Endothelial cell of umbilical vein (primary cell): ENCODE data around the gene KCNMA1. TPM values are rescaled to one million over a fixed set of nuclear protein-coding genes. Genes with fewer than 3 reads are reported as not detected.

Source experiments
- BruUV-seq: library from RNA; stranded (reverse); fragments of 400-500 nt; replicated peaks from 2 replicates; lab custom pipeline; 2021; lab: Mats Ljungman, UMichigan
- CTCF ChIA-PET: fragments of 300-600, 350-600 bp; sonication (Branson Sonifier 250); formaldehyde crosslinking; loops from one replicate; lab custom pipeline; 2021; ENCODE audit warnings: antibody characterized with exemption, inconsistent platforms; lab: Charles Lee
- POLR2A ChIA-PET: fragments of 300-600, 350-600 bp; sonication (Branson Sonifier 250); formaldehyde crosslinking; loops from one replicate; lab custom pipeline; 2021; ENCODE audit warnings: antibody characterized with exemption, inconsistent platforms; lab: Charles Lee
- DNase-seq: peaks from one replicate; pipeline ENCODE4 v3.0.0-alpha.2; 2011; ENCODE audit warnings: low read depth, low spot score
- FAIRE-seq: peaks from 2 replicates; lab custom pipeline; 2011; peaks lifted over from hg19 to GRCh38; lab: Jason Lieb, UNC
- H2AFZ ChIP-seq: 2 replicates; pipeline ENCODE4 v1.6.0; 2012; ENCODE audit warnings: low read depth, low read length, control low read depth, inconsistent platforms
- H3K27ac ChIP-seq: 2 replicates; pipeline ENCODE4 v1.5.1; 2011; ENCODE audit warnings: low read depth, mild to moderate bottlenecking, control low read depth, low read length, moderate library complexity; ENCODE audit not compliant: insufficient read depth
- H3K27me3 ChIP-seq, 2 experiments: 2 replicates each; pipeline versions ENCODE4 v1.6.0 to v1.6.1; 2011; ENCODE audit warnings: low read length in 2 of 2, mixed read lengths in 1 of 2; ENCODE audit not compliant: control insufficient read depth in 2 of 2, insufficient read depth in 2 of 2
- H3K36me3 ChIP-seq, 2 experiments: 2 replicates in 1 of 2; 3 replicates in 1 of 2; pipeline ENCODE4 v1.5.1; 2011; ENCODE audit warnings: low read length in 2 of 2, mild to moderate bottlenecking in 1 of 2, moderate library complexity in 1 of 2; ENCODE audit not compliant: control insufficient read depth in 2 of 2, insufficient read depth in 2 of 2; ENCODE audit errors: extremely low read depth in 1 of 2
- H3K4me1 ChIP-seq: 3 replicates; pipeline ENCODE4 v1.5.1; 2011; ENCODE audit warnings: mild to moderate bottlenecking, low read length; ENCODE audit not compliant: control insufficient read depth, insufficient read depth; ENCODE audit errors: extremely low read depth
- H3K4me2 ChIP-seq: 2 replicates; pipeline ENCODE4 v1.6.1; 2011; ENCODE audit warnings: low read length, control low read depth, mixed read lengths; ENCODE audit not compliant: insufficient read depth
- H3K4me3 ChIP-seq, 3 experiments: fragments of 200-600 bp in 1 of 3; sonication (generic), shearing (Covaris generic) in 1 of 3; replicated peaks in 1 of 3; 2 replicates each; pipeline ENCODE4 v1.5.1; 2011 to 2016; ENCODE audit warnings: control low read depth in 3 of 3, low read length in 3 of 3, mild to moderate bottlenecking in 2 of 3, inconsistent platforms in 1 of 3, low read depth in 1 of 3, moderate library complexity in 1 of 3; ENCODE audit not compliant: insufficient read depth in 1 of 3
- H3K79me2 ChIP-seq: 2 replicates; pipeline ENCODE4 v1.6.0; 2012; ENCODE audit warnings: low read length, inconsistent platforms; ENCODE audit not compliant: control insufficient read depth, insufficient read depth
- H3K9ac ChIP-seq: replicated peaks from 2 replicates; pipeline ENCODE3; 2011; ENCODE audit warnings: low read length, control low read depth; ENCODE audit not compliant: insufficient read depth; ENCODE audit errors: extremely low read depth
- H3K9me1 ChIP-seq: replicated peaks from 3 replicates; pipeline ENCODE4 v1.6.0; 2011; ENCODE audit warnings: mild to moderate bottlenecking, low read length; ENCODE audit not compliant: control insufficient read depth, insufficient read depth; ENCODE audit errors: extremely low read depth
- H3K9me3 ChIP-seq: replicated peaks from 2 replicates; pipeline ENCODE4 v1.5.1; 2012; ENCODE audit warnings: low read length, inconsistent platforms; ENCODE audit not compliant: control insufficient read depth, insufficient read depth
- H4K20me1 ChIP-seq: replicated peaks from 2 replicates; pipeline ENCODE3; 2011; ENCODE audit warnings: mild to moderate bottlenecking, low read length; ENCODE audit not compliant: control insufficient read depth, insufficient read depth; ENCODE audit errors: extremely low read depth
- CTCF ChIP-seq, 2 donors: IDR thresholded peaks; 1 replicate in 1 of 2; 2 replicates in 1 of 2; pipeline ENCODE4 v1.5.1; 2011; ENCODE audit warnings: low read length in 2 of 2, mild to moderate bottlenecking in 2 of 2, moderate library complexity in 2 of 2, control low read depth in 1 of 2, inconsistent platforms in 1 of 2, low read depth in 1 of 2; ENCODE audit not compliant: insufficient read depth in 1 of 2; ENCODE audit errors: extremely low read depth in 1 of 2
- EZH2 ChIP-seq: IDR thresholded peaks from 2 replicates; pipeline ENCODE4 v1.6.1; 2012; ENCODE audit warnings: borderline replicate concordance, low read depth, mild to moderate bottlenecking, moderate library complexity, low read length, inconsistent platforms; ENCODE audit not compliant: severe bottlenecking
- FOS ChIP-seq: IDR thresholded peaks from 2 replicates; pipeline ENCODE4 v1.6.1; 2011; ENCODE audit warnings: mild to moderate bottlenecking, low read length, moderate library complexity, borderline replicate concordance; ENCODE audit not compliant: insufficient read depth
- GATA2 ChIP-seq: IDR thresholded peaks from 2 replicates; pipeline ENCODE4 v1.7.0; 2011; ENCODE audit warnings: low read depth, mild to moderate bottlenecking, moderate library complexity, mixed read lengths, low read length; ENCODE audit not compliant: insufficient read length, insufficient read depth
- JUN ChIP-seq: IDR thresholded peaks from 2 replicates; pipeline ENCODE4 v1.6.1; 2011; ENCODE audit warnings: borderline replicate concordance, low read depth; ENCODE audit not compliant: insufficient read length, insufficient read depth
- MAX ChIP-seq: IDR thresholded peaks from 2 replicates; pipeline ENCODE4 v1.6.1; 2011; ENCODE audit not compliant: insufficient read depth, insufficient read length
- MYC ChIP-seq: IDR thresholded peaks from one replicate; pipeline ENCODE4 v1.6.1; 2011; ENCODE audit warnings: mild to moderate bottlenecking, low read depth, low read length
- POLR2A ChIP-seq: IDR thresholded peaks from 2 replicates; pipeline ENCODE4 v1.6.1; 2012; ENCODE audit warnings: low read depth, mild to moderate bottlenecking, control low read depth, low read length
- POLR2AphosphoS5 ChIP-seq: IDR thresholded peaks from 2 replicates; pipeline ENCODE4 v1.6.1; 2012; ENCODE audit warnings: low read depth, mild to moderate bottlenecking, control low read depth, low read length, moderate library complexity; ENCODE audit not compliant: insufficient read depth
- dilution Hi-C: fragments of 300-500 bp; cut with MboI; formaldehyde crosslinking; loops from one replicate; pipeline ENCODE4 v1.15.0; 2019; ENCODE audit warnings: low sequenced_read_pairs; ENCODE audit not compliant: extremely low pct_ligation_motif_present
- intact Hi-C: fragments of 100-400 bp; cut with micrococcal nuclease; formaldehyde crosslinking; loops from one replicate; pipeline ENCODE4 v1.10.0; 2022
- polyA plus RNA-seq, 4 experiments: library from polyadenylated mRNA; depleted of rRNA in 3 of 4; stranded (reverse) in 3 of 4; unstranded in 1 of 4; fragments of >200 nt; gene quantifications; 2 replicates each; pipeline versions ENCODE4 v1.2.1 to v1.2.3, GENCODE V29; 2011 to 2012; ENCODE audit warnings: missing spikeins in 1 of 4
- total RNA-seq: library from RNA; stranded (reverse); gene quantifications from 2 replicates; pipeline ENCODE4 v1.2.3, GENCODE V29; 2021

Gene KCNMA1
- total and polyA plus RNA-seq, 2 donors (not counting 3 experiments of a cell fraction or from before 2014, with no cell fraction given), result 0.10 to 0.82 TPM

GRCh38 chr10:77686650-77687417 lies 49.2 kb upstream of the KCNMA1 start:
- no peak overlapping the region for H3K27ac ChIP-seq
- H4K20me1 ChIP-seq, result no peaks in the 10 kb centered on the region
- H3K27me3 ChIP-seq, result peaks cover 7 to 11% of the 10 kb centered on the region in 2 experiments
- no peaks in the 10 kb centered on the region for H3K9me1 ChIP-seq
- ChIA-PET CTCF (interaction anchor here (0.8 to 1.4 kb wide), 3 partner anchors 8 to 513 kb away, joined by 3 to 5 read pairs (median 3); no protein-coding TSS in a partner anchor), POLR2A (no interaction called here)
- no peaks in the 10 kb centered on the region for H3K9me3 ChIP-seq
- no peaks in the 10 kb centered on the region for H3K79me2 ChIP-seq
- FAIRE-seq (no peak), DNase-seq (no peak)
- no peak overlapping the region for H2AFZ ChIP-seq
- H3K4me3 ChIP-seq, result no peak overlapping the region
- intact Hi-C loops, result no loop called here
- H3K4me1 ChIP-seq, result no peaks in the 10 kb centered on the region
- TF ChIP-seq FOS (no peak), POLR2AphosphoS5 (no peak), CTCF (IDR thresholded peaks at IDR 0.05; ENCODE audit: extremely low read depth in 1 of 2, insufficient read depth in 1 of 2, low read depth in 1 of 2, low read length in 2 of 2) (no peak), POLR2A (no peak), EZH2 (no peak), MYC (no peak), GATA2 (no peak), MAX (no peak), JUN (no peak)
- dilution Hi-C loops, result no loop called here
- H3K36me3 ChIP-seq, result no peaks in the 10 kb centered on the region
- H3K9ac ChIP-seq, result no peak overlapping the region
- no TSS peak for BruUV-seq
- H3K4me2 ChIP-seq, result no peak overlapping the region
